GM12878 (cell line): ENCODE results near the gene MYL12A. TPM values are rescaled to one million over a fixed set of nuclear protein-coding genes. Genes with fewer than 3 reads are reported as not detected.

Experiments
- ASH2L ChIP-seq: fragments of 300-600, 200-600 bp; sonication (generic); IDR thresholded peaks from 2 replicates; pipeline ENCODE4 v1.6.1; 2017; ENCODE audit warnings: low read depth, mild to moderate bottlenecking, borderline replicate concordance
- BCL3 ChIP-seq: IDR thresholded peaks from 2 replicates; pipeline ENCODE4 v1.6.1; 2011; ENCODE audit warnings: borderline replicate concordance, low read depth, mild to moderate bottlenecking, moderate library complexity, low read length; ENCODE audit not compliant: insufficient read depth, poor library complexity, severe bottlenecking
- BHLHE40 ChIP-seq, 2 experiments: fragments of 450-650 bp in 1 of 2; IDR thresholded peaks; 2 replicates each; pipeline ENCODE4 v1.6.1; 2011 to 2017; ENCODE audit warnings: low read depth in 2 of 2, borderline replicate concordance in 1 of 2, improper control_type of control experiment in 1 of 2, low read length in 1 of 2, mild to moderate bottlenecking in 1 of 2
- BRCA1 ChIP-seq: IDR thresholded peaks from 2 replicates; pipeline ENCODE4 v1.6.1; 2011; ENCODE audit warnings: low read depth, low read length, improper control_type of control experiment
- JUNB ChIP-seq: IDR thresholded peaks from 2 replicates; pipeline ENCODE4 v1.6.1; 2016; ENCODE audit warnings: antibody characterized with exemption, mild to moderate bottlenecking
- NFYB ChIP-seq: IDR thresholded peaks from 2 replicates; pipeline ENCODE4 v1.6.1; 2011; ENCODE audit warnings: low read depth, mild to moderate bottlenecking, low read length, improper control_type of control experiment, moderate library complexity; ENCODE audit not compliant: insufficient read depth
- RELB ChIP-seq: fragments of 450-650 bp; IDR thresholded peaks from 2 replicates; pipeline ENCODE4 v1.6.1; 2017; ENCODE audit warnings: low read depth, mild to moderate bottlenecking, moderate library complexity
- RFX5 ChIP-seq: IDR thresholded peaks from 2 replicates; pipeline ENCODE4 v1.6.1; 2011; ENCODE audit warnings: low read depth, low read length, improper control_type of control experiment
- SP1 ChIP-seq: IDR thresholded peaks from one replicate; pipeline ENCODE4 v1.6.1; 2011; ENCODE audit warnings: low read depth, low read length
- ZBED1 ChIP-seq: IDR thresholded peaks from 2 replicates; pipeline ENCODE4 v1.6.1; 2016; ENCODE audit warnings: borderline replicate concordance
- ZNF687 ChIP-seq: fragments of 450-650 bp; IDR thresholded peaks from 2 replicates; pipeline ENCODE4 v1.6.1; 2017; ENCODE audit warnings: mild to moderate bottlenecking, moderate library complexity
- polyA plus RNA-seq, 11 experiments: library from polyadenylated mRNA; depleted of rRNA in 4 of 11; unstranded in 6 of 11; stranded (reverse) in 5 of 11; fragments of >200 nt; fragmentation: Nextera tagmentation in 4 of 11; fragmentation: Illumina TruSeq in 1 of 11; extraction: Ambion mirVana in 4 of 11; extraction: Trizol in 1 of 11; gene quantifications; 1 replicate in 1 of 11; 2 replicates in 10 of 11; pipeline versions ENCODE4 v1.2.1 to v1.2.3, GENCODE V29; 2011 to 2016; ENCODE audit warnings: inconsistent platforms in 2 of 11, missing spikeins in 2 of 11, low read depth in 1 of 11
- total RNA-seq, 4 experiments: library from RNA; depleted of rRNA in 3 of 4; stranded (reverse); fragments of >200 nt in 3 of 4; fragmentation: Illumina TruSeq in 1 of 4; extraction: Trizol in 1 of 4; gene quantifications; 2 replicates each; pipeline versions ENCODE4 v1.2.1 to v1.2.3, GENCODE V29; 2013 to 2021
- TF ChIP-seq, protein P1 (sequence below): fragments of 450-650 bp; IDR thresholded peaks from 2 replicates; pipeline ENCODE4 v1.6.1; 2017; ENCODE audit warnings: mild to moderate bottlenecking, low read depth, inconsistent platforms; ENCODE audit not compliant: poor library complexity, severe bottlenecking
- TF ChIP-seq, protein P2 (sequence below): IDR thresholded peaks from 2 replicates; pipeline ENCODE4 v1.6.1; 2012; ENCODE audit warnings: low read length, inconsistent platforms

MYL12A gene
- total and polyA plus RNA-seq, 10 of the 15 experiments (the other 5 are each of a cell fraction or from before 2014, with no cell fraction given) = 488 to 1,663 (median 924) TPM

GRCh38 chr18:3246635-3247239 is 864 bp upstream of the MYL12A start (continued):
- no peak for TF ChIP-seq BHLHE40 (IDR thresholded peaks at IDR 0.05; ENCODE audit: borderline replicate concordance in 1 of 2, low read depth in 2 of 2, low read length in 1 of 2)
- no peak for TF ChIP-seq JUNB
- peak; percentile 56; the same call in 1 of the 2 replicates for TF ChIP-seq ZBED1
- peak; percentile 74 for TF ChIP-seq ZNF687
- TF ChIP-seq, protein P1, sequence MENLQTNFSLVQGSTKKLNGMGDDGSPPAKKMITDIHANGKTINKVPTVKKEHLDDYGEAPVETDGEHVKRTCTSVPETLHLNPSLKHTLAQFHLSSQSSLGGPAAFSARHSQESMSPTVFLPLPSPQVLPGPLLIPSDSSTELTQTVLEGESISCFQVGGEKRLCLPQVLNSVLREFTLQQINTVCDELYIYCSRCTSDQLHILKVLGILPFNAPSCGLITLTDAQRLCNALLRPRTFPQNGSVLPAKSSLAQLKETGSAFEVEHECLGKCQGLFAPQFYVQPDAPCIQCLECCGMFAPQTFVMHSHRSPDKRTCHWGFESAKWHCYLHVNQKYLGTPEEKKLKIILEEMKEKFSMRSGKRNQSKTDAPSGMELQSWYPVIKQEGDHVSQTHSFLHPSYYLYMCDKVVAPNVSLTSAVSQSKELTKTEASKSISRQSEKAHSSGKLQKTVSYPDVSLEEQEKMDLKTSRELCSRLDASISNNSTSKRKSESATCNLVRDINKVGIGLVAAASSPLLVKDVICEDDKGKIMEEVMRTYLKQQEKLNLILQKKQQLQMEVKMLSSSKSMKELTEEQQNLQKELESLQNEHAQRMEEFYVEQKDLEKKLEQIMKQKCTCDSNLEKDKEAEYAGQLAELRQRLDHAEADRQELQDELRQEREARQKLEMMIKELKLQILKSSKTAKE = no peak
- no peak for TF ChIP-seq RFX5
- TF ChIP-seq SP1 = no peak
- no peak for TF ChIP-seq BRCA1
- no peak for TF ChIP-seq NFYB
- TF ChIP-seq RELB = no peak
- TF ChIP-seq, protein P2, sequence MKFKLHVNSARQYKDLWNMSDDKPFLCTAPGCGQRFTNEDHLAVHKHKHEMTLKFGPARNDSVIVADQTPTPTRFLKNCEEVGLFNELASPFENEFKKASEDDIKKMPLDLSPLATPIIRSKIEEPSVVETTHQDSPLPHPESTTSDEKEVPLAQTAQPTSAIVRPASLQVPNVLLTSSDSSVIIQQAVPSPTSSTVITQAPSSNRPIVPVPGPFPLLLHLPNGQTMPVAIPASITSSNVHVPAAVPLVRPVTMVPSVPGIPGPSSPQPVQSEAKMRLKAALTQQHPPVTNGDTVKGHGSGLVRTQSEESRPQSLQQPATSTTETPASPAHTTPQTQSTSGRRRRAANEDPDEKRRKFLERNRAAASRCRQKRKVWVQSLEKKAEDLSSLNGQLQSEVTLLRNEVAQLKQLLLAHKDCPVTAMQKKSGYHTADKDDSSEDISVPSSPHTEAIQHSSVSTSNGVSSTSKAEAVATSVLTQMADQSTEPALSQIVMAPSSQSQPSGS = no peak
- TF ChIP-seq BCL3 = no peak
- no peak for TF ChIP-seq ASH2L
